22Rv1 (cell line): ENCODE results near the gene TMCO4.

Experiments used
- ZFX ChIP-seq: fragments of 450-650 bp; IDR thresholded peaks from 2 replicates; pipeline ENCODE4 v1.6.1; 2017; ENCODE audit warnings: antibody characterized with exemption, borderline replicate concordance
- TF ChIP-seq, protein P1 (sequence below): fragments of 450-650 bp; IDR thresholded peaks from 2 replicates; pipeline ENCODE4 v1.5.1; 2017; ENCODE audit warnings: mild to moderate bottlenecking

DNA sequence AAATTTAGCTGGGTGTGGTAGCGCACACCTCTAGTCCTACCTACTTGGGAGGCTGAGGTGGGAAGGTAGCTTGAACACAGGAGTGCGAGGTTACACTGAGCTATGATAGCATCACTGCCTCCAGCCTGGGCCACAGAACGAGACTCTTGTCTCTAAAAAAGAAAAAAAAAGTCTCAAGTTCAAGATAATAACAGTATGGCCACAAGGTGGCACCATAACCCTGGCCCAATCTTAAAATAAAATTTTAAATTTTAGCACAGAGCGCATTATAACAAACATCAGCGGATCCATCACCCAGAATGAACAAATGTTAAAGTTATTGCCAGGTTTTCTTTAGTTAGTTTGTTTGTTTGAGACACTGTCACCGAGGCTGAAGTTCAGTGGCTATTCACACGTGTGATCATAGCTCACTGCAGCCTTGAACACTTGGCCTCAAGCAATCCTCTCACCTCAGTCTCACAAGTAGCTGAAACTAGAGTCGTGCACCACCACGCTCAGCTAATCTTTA is 137.9 kb downstream of the TMCO4 start:
- TF ChIP-seq, protein P1, sequence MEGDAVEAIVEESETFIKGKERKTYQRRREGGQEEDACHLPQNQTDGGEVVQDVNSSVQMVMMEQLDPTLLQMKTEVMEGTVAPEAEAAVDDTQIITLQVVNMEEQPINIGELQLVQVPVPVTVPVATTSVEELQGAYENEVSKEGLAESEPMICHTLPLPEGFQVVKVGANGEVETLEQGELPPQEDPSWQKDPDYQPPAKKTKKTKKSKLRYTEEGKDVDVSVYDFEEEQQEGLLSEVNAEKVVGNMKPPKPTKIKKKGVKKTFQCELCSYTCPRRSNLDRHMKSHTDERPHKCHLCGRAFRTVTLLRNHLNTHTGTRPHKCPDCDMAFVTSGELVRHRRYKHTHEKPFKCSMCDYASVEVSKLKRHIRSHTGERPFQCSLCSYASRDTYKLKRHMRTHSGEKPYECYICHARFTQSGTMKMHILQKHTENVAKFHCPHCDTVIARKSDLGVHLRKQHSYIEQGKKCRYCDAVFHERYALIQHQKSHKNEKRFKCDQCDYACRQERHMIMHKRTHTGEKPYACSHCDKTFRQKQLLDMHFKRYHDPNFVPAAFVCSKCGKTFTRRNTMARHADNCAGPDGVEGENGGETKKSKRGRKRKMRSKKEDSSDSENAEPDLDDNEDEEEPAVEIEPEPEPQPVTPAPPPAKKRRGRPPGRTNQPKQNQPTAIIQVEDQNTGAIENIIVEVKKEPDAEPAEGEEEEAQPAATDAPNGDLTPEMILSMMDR: peak; percentile 93
- no peak for TF ChIP-seq ZFX
